ENCODE measurements around the gene OTUD5.
"Not testable (repeated sequence)": the region's sequence is repeated elsewhere in the genome, so short reads cannot be mapped to it uniquely, and the experiment has no call there.

OTUD5 gene

GRCh38 chrX:48957477-48957826 lies at the start of gene OTUD5:
Gene OTUD5 (minus strand): TSS chrX:48957607. CDS start chrX:48957570, 37 bp downstream.
- peak in 50 of 56 donors; percentile 11 to 83 (median 62) for DNase-seq

- DNase-seq, result no peak
Observed at GRCh38 chrX:49003696-49004095, 46.3 kb upstream of the OTUD5 start.

- peak in 54 of 56 donors; percentile 4 to 82 (median 54) for DNase-seq
Observed at GRCh38 chrX:49002091-49002935, 44.9 kb upstream of the OTUD5 start, which contains the start of gene GRIPAP1. Gene GRIPAP1 (minus strand): TSS chrX:49002264. CDS start chrX:49002229, 35 bp downstream.

- DNase-seq, result peak in 25 of 56 donors; percentile 0 to 43 (median 21)
Observed at GRCh38 chrX:49001521-49002090, 44.2 kb upstream of the OTUD5 start.

GRCh38 chrX:49000636-49001035 lies 43.2 kb upstream of the OTUD5 start:
- DNase-seq, result no peak

- DNase-seq, result peak in 24 of 56 donors; percentile 0 to 61 (median 17)
Observed at GRCh38 chrX:48999030-48999429, 41.6 kb upstream of the OTUD5 start.

- no peak for DNase-seq
Observed at GRCh38 chrX:48998391-48998790, 41.0 kb upstream of the OTUD5 start.

GRCh38 chrX:48997865-48998264 lies 40.5 kb upstream of the OTUD5 start:
- no peak for DNase-seq

GRCh38 chrX:48997455-48997854 lies 40.0 kb upstream of the OTUD5 start:
- DNase-seq, result no peak

- DNase-seq, result no peak
Observed at GRCh38 chrX:48996969-48997368, 39.6 kb upstream of the OTUD5 start.

- no peak for DNase-seq
Observed at GRCh38 chrX:48992341-48992740, 34.9 kb upstream of the OTUD5 start.

GRCh38 chrX:48989483-48989882 lies 32.1 kb upstream of the OTUD5 start:
- no peak for DNase-seq

- DNase-seq, result no peak
Observed at GRCh38 chrX:48983896-48984295, 26.5 kb upstream of the OTUD5 start.

GRCh38 chrX:48983081-48983480 lies 25.7 kb upstream of the OTUD5 start:
- DNase-seq, result peak in 17 of 56 donors; percentile 1 to 50 (median 7)

GRCh38 chrX:48981178-48981577 lies 23.8 kb upstream of the OTUD5 start:
- no peak for DNase-seq

- DNase-seq, result not testable (repeated sequence)
Observed at GRCh38 chrX:48980341-48980740, 22.9 kb upstream of the OTUD5 start.

GRCh38 chrX:48978226-48978625 lies 20.8 kb upstream of the OTUD5 start:
- DNase-seq, result no peak

GRCh38 chrX:48976086-48976485 lies 18.7 kb upstream of the OTUD5 start:
- no peak for DNase-seq

GRCh38 chrX:48975541-48975940 lies 18.1 kb upstream of the OTUD5 start:
- DNase-seq, result no peak

- no peak for DNase-seq
Observed at GRCh38 chrX:48975041-48975440, 17.6 kb upstream of the OTUD5 start.

- DNase-seq, result no peak
Observed at GRCh38 chrX:48974574-48974973, 17.2 kb upstream of the OTUD5 start.

- DNase-seq, result no peak
Observed at GRCh38 chrX:48974033-48974432, 16.6 kb upstream of the OTUD5 start.
